Mucosa of rectum (tissue), 2 donors: ENCODE results near the gene C3orf70.

Source experiments
- H3K27ac ChIP-seq, 2 donors: one replicate each; pipeline ENCODE4 v1.7.0; 2013; ENCODE audit warnings: inconsistent platforms in 2 of 2, low read depth in 2 of 2, low read length in 2 of 2
- H3K27me3 ChIP-seq, 2 donors: one replicate each; pipeline ENCODE4 v1.7.0; 2013; ENCODE audit warnings: low read length in 2 of 2; ENCODE audit not compliant: control insufficient read depth in 2 of 2, insufficient read depth in 2 of 2
- H3K36me3 ChIP-seq, 2 donors: one replicate each; pipeline ENCODE4 v1.7.0; 2013; ENCODE audit warnings: low read length in 2 of 2; ENCODE audit not compliant: control insufficient read depth in 2 of 2, insufficient read depth in 2 of 2
- H3K4me1 ChIP-seq, 2 donors: one replicate each; pipeline ENCODE4 v1.7.0; 2013; ENCODE audit warnings: low read length in 2 of 2, mild to moderate bottlenecking in 1 of 2; ENCODE audit not compliant: control insufficient read depth in 2 of 2, insufficient read depth in 2 of 2
- H3K4me3 ChIP-seq, 2 donors: one replicate each; pipeline ENCODE4 v1.7.0; 2013; ENCODE audit warnings: low read length in 2 of 2
- H3K9ac ChIP-seq, 2 donors: one replicate each; pipeline ENCODE4 v1.7.0; 2013; ENCODE audit warnings: low read length in 2 of 2, low read depth in 1 of 2, mild to moderate bottlenecking in 1 of 2
- H3K9me3 ChIP-seq, 2 donors: one replicate each; pipeline ENCODE4 v1.7.0; 2013; ENCODE audit warnings: low read length in 2 of 2; ENCODE audit not compliant: control insufficient read depth in 2 of 2
- donor health status: healthy.
- donor health status: Normal muscosa, but diverticular disease.

Gene C3orf70, protein sequence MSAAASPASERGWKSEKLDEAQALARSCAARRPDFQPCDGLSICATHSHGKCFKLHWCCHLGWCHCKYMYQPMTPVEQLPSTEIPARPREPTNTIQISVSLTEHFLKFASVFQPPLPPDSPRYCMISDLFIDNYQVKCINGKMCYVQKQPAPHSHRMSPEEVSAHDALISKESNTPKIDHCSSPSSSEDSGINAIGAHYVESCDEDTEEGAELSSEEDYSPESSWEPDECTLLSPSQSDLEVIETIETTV

DNA sequence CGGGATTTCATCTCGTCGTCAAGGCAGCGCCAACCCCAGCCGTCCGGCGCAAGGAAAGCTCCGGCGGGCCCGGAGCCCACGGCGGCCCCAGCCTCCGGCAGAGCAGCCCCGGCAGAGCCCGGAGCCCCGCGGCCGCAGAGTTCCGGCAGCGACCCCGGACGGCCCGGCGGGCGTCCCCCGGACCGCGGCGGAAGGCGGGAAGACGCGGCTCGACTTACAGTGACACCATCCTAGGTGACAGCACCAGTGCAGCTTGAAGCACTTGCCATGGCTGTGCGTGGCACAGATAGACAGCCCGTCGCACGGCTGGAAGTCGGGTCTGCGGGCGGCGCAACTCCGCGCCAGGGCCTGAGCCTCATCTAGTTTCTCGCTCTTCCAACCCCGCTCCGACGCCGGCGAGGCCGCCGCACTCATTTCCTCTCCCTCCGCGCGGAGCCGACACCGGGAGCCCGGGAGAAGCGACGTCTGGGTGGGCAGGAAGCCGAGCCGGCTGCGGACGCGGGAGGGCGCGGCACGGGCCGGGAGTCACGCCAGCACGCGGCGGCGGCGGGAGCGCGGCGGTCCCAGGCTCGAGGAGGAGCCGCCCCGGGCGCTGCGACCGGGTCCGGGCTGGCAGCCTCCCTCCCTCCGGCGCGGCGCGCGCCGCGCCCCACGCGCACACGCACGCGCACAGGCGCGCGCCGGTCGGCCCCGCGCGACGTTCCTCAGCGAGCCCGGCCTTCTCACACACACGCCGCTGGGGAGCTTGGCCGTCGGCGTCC, at the start of gene C3orf70:
Gene C3orf70 (minus strand): TSS at position 651 of the 761 bp plus-strand sequence. CDS start 237 bp downstream, at position 414.
- Histone ChIP-seq H3K9me3 (no peaks in the 10 kb centered on the region), H3K4me1 (no peaks in the 10 kb centered on the region), H3K27me3 (peaks cover 0 to 6% of the 10 kb centered on the region in 2 donors), H3K36me3 (no peaks in the 10 kb centered on the region), H3K4me3 (peak within 1 kb of the TSS; percentile 86 to 87), H3K9ac (peak within 1 kb of the TSS; percentile 68 to 70), H3K27ac (peak within 1 kb of the TSS; percentile 81 to 86)

DNA sequence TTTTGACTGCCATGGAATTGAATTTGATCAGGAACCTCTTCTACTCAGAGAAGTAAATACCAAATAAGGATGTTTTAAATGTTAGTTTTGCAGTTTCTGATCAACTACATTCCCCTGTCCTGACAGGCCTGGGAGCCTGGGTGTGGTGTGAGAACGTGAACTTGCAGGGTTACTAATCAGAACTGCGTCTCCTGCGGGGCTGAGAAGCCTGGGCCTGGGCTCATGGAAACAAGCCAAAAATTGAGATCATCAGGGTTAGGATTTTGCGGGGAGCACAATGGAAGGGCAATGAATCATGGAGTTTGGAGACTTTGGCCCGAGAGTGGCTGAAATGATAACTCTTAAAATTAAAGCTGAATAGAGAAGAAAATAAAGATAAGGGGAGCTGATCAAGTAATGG, 47.8 kb upstream of the C3orf70 start:
- Histone ChIP-seq H3K4me3 (no peak overlapping the region), H3K4me1 (no peaks in the 10 kb centered on the region), H3K27ac (no peak overlapping the region), H3K9me3 (no peaks in the 10 kb centered on the region), H3K36me3 (peaks cover 13 to 18% of the 10 kb centered on the region in 2 donors), H3K27me3 (no peaks in the 10 kb centered on the region), H3K9ac (no peak overlapping the region)

GRCh38 chr3:185199671-185200070, 46.8 kb upstream of the C3orf70 start:
- Histone ChIP-seq H3K27ac (no peak overlapping the region), H3K9me3 (no peaks in the 10 kb centered on the region), H3K27me3 (no peaks in the 10 kb centered on the region), H3K4me1 (no peaks in the 10 kb centered on the region), H3K9ac (no peak overlapping the region), H3K4me3 (no peak overlapping the region), H3K36me3 (peaks cover 13 to 18% of the 10 kb centered on the region in 2 donors)

- no peaks in the 10 kb centered on the region for H3K27me3 ChIP-seq
- peaks cover 9 to 15% of the 10 kb centered on the region in 2 donors for H3K36me3 ChIP-seq
- H3K9ac ChIP-seq, result no peak overlapping the region
- H3K9me3 ChIP-seq, result no peaks in the 10 kb centered on the region
- H3K4me1 ChIP-seq, result no peaks in the 10 kb centered on the region
- no peak overlapping the region for H3K27ac ChIP-seq
- H3K4me3 ChIP-seq, result no peak overlapping the region
Measured at GRCh38 chr3:185199206-185199605, 46.3 kb upstream of the C3orf70 start.

- peaks cover 18 to 20% of the 10 kb centered on the region in 2 donors for H3K36me3 ChIP-seq
Measured at GRCh38 chr3:185197068-185197467, 44.2 kb upstream of the C3orf70 start.

DNA sequence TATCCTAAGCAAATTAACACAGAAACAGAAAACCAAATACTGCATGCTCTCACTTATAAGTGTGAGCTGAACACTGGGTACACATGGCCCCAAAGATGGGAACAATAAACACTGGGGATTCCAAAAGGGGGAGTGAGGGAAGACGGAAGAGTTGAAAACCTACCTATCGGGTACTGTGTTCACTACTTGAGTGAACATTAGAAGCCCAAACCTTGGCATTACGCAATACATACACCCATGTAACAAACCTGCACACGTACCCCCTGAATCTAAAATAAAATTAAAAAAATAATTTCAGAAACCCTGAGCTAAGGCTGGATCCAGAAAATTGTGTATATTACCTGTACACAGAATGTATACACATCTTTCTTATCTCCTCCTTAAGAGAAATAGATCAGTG, 42.8 kb upstream of the C3orf70 start:
- Histone ChIP-seq H3K36me3 (peaks cover 13 to 16% of the 10 kb centered on the region in 2 donors), H3K9me3 (no peaks in the 10 kb centered on the region), H3K27ac (no peak overlapping the region), H3K4me1 (no peaks in the 10 kb centered on the region), H3K4me3 (no peak overlapping the region), H3K9ac (no peak overlapping the region), H3K27me3 (no peaks in the 10 kb centered on the region)

More at GRCh38 chr3:185197068-185197467, 44.2 kb upstream of the C3orf70 start:
- Histone ChIP-seq H3K4me1 (no peaks in the 10 kb centered on the region), H3K9ac (no peak overlapping the region), H3K4me3 (no peak overlapping the region), H3K27ac (no peak overlapping the region), H3K27me3 (no peaks in the 10 kb centered on the region), H3K9me3 (no peaks in the 10 kb centered on the region)

DNA sequence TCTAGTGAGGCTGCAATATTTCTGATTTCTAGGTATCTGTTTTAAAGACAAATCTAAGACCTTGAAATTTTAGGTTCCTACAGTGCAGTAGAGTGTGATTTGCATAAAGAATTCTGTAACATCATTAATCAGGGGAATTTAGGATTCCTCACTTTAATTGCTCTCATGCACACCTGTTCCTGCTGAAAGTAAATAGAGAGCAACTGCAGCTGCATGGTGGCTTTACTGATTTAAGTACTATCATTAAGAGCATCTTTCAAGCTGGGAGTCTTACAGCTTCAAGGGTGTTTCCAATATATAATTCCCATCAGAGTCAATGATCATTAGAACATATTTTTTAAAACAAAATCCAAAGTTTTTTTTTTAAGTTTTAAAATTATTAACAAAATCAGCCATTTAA, 36.0 kb upstream of the C3orf70 start:
- no peaks in the 10 kb centered on the region for H3K4me1 ChIP-seq
- no peaks in the 10 kb centered on the region for H3K27me3 ChIP-seq
- H3K9me3 ChIP-seq, result no peaks in the 10 kb centered on the region
- H3K27ac ChIP-seq, result no peak overlapping the region
- H3K9ac ChIP-seq, result no peak overlapping the region
- H3K36me3 ChIP-seq, result peaks cover 13 to 14% of the 10 kb centered on the region in 2 donors
- H3K4me3 ChIP-seq, result no peak overlapping the region

DNA sequence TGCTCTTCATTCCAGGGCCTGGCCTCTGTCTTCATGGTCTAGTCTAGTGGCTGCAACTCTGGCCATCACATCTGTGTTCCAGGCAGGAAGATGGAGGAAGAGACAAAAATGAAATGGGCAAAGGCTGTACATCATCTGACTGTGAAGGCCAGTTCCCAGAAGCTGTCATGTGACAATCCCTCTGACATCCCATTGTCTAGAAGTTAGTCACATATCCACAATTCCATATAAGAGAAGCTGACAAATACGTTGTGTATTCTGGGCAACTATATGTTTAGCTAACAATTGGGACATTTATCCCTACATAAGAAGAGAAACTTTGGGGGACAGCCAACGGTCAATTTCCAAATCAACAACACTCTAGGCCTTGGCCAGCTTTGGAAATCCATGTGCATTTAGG, 34.5 kb upstream of the C3orf70 start:
- Histone ChIP-seq H3K4me1 (no peaks in the 10 kb centered on the region), H3K27ac (no peak overlapping the region), H3K9ac (no peak overlapping the region), H3K9me3 (no peaks in the 10 kb centered on the region), H3K4me3 (no peak overlapping the region), H3K27me3 (no peaks in the 10 kb centered on the region), H3K36me3 (peaks cover 3 to 4% of the 10 kb centered on the region in 2 donors)

DNA sequence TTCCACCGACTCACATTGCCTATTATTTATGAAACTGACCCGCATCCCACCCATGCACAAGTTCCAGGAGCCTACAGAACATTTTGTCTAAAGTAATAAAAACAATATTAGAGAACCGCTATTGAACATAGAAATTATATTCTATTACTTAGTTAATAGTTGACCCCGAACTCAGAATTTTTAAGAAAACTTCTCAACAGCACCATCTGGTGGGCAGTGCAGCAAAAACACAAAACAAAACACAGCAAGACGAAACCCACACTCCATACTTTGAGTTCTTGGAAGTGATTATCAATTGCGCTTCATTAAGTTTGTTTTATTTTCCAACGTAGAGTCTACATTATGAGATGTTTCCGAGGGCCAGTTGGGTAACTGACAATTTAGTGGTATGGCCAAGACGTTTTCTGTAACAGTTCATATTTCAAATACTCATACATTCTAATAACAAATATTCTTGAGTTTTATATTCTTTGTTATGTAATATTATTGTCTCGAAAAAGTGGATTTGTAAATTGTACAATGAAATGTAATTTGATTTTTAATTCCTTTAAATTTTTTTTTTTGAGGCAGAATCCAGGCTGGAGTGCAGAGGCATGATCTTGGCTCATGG, 24.0 kb upstream of the C3orf70 start:
- H3K27me3 ChIP-seq, result no peaks in the 10 kb centered on the region
- H3K4me3 ChIP-seq, result no peak overlapping the region
- no peak overlapping the region for H3K9ac ChIP-seq
- H3K9me3 ChIP-seq, result no peaks in the 10 kb centered on the region
- peaks cover 18 to 29% of the 10 kb centered on the region in 2 donors for H3K4me1 ChIP-seq
- no peak overlapping the region for H3K27ac ChIP-seq
- no peaks in the 10 kb centered on the region for H3K36me3 ChIP-seq

DNA sequence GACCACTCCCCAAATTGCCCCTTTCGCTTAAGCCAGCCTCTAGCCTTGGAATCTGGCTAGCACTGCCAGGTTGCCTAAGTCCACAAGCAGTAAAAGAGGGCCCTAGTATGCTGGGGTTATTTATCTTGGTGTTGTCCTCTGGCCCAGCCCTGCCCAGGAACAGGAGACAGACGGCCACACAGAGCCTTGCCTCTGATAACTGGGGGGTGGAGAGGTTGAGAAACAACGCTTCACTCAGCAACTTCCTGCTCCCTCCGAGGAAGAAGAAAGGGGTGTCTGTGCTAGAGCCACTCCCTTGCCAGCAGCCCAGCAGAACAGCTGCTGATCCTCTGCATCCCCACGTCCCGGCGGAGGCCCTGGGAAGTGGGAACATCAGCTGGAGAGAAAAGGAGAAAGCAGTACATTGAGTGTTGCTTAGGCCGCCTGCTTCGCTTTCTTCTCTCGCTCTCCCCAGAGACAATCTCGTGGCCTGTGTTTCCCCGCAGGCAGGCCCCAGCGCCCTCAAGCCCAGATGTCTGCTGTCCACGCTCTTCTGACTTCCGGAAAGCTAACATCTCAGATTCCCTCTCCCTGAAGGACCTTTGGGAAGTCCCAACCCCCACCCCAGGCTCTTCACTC, 22.6 kb upstream of the C3orf70 start:
- Histone ChIP-seq H3K9ac (peak overlapping the region; percentile 67 to 69), H3K27ac (peak overlapping the region; percentile 86 to 92), H3K36me3 (no peaks in the 10 kb centered on the region), H3K27me3 (no peaks in the 10 kb centered on the region), H3K4me1 (peaks cover 20 to 29% of the 10 kb centered on the region in 2 donors), H3K4me3 (peak overlapping the region; percentile 48 to 55), H3K9me3 (no peaks in the 10 kb centered on the region)
